GM23338 (cell line): ENCODE data around the gene MANBA. TPM values are rescaled to one million over a fixed set of nuclear protein-coding genes. Genes with fewer than 3 reads are reported as not detected.

Source experiments
- ATAC-seq: fragments of 200-7000 bp; cut with Tn5 transposase; 3 replicates; pipeline ENCODE4 v1.9.1; 2020
- DNase-seq: peaks from one replicate; pipeline ENCODE4 v3.0.0-alpha.2; 2015; ENCODE audit warnings: low spot score
- H2AFZ ChIP-seq: fragments of 200-600 bp; sonication (generic); 2 replicates; pipeline ENCODE4 v1.8.0; 2016; ENCODE audit warnings: antibody characterized with exemption, mild to moderate bottlenecking, moderate library complexity
- H3F3A ChIP-seq: fragments of 200-600 bp; sonication (generic); replicated peaks from 2 replicates; pipeline ENCODE4 v1.8.0; 2017; ENCODE audit warnings: antibody characterized with exemption, mixed run types, low read depth
- H3K27ac ChIP-seq: fragments of 200-600 bp; sonication (generic); 2 replicates; pipeline ENCODE4 v1.6.1; 2016; ENCODE audit warnings: low read depth
- H3K27me3 ChIP-seq: fragments of 200-600 bp; sonication (generic); 2 replicates; pipeline ENCODE4 v1.8.0; 2016; ENCODE audit warnings: mild to moderate bottlenecking, mixed run types, moderate library complexity; ENCODE audit not compliant: insufficient read depth
- H3K36me3 ChIP-seq: fragments of 200-600 bp; sonication (generic); 2 replicates; pipeline ENCODE4 v1.8.0; 2016; ENCODE audit warnings: mild to moderate bottlenecking; ENCODE audit not compliant: insufficient read depth
- H3K4me1 ChIP-seq: fragments of 200-600 bp; sonication (generic); 2 replicates; pipeline ENCODE4 v1.8.0; 2016; ENCODE audit warnings: mild to moderate bottlenecking, moderate library complexity; ENCODE audit not compliant: insufficient read depth
- H3K4me2 ChIP-seq: fragments of 200-600 bp; sonication (generic); 2 replicates; pipeline ENCODE4 v1.7.1; 2017; ENCODE audit warnings: mixed run types
- H3K4me3 ChIP-seq: fragments of 200-600 bp; sonication (generic); 2 replicates; pipeline ENCODE4 v1.6.1; 2016; ENCODE audit warnings: mixed run types
- H3K79me2 ChIP-seq: fragments of 200-600 bp; sonication (generic); replicated peaks from 2 replicates; pipeline ENCODE4 v1.8.0; 2017; ENCODE audit warnings: mild to moderate bottlenecking; ENCODE audit not compliant: insufficient read depth
- H3K9me2 ChIP-seq: fragments of 200-600 bp; sonication (generic); 2 replicates; pipeline ENCODE4 v1.8.0; 2017; ENCODE audit not compliant: insufficient read depth
- H4K20me1 ChIP-seq: fragments of 200-600 bp; sonication (generic); replicated peaks from 2 replicates; pipeline ENCODE4 v1.8.0; 2017; ENCODE audit warnings: mild to moderate bottlenecking; ENCODE audit not compliant: insufficient read depth
- H3K27ac Mint-ChIP-seq: 2 replicates; pipeline ENCODE4 v1.8.0; 2020; ENCODE audit warnings: inconsistent platforms, mild to moderate bottlenecking, moderate library complexity, mixed read lengths
- H3K27me3 Mint-ChIP-seq: 3 replicates; pipeline ENCODE4 v1.8.0; 2022; ENCODE audit warnings: low read depth, mild to moderate bottlenecking, moderate library complexity, mixed read lengths, inconsistent platforms; ENCODE audit not compliant: insufficient read depth, poor library complexity
- H3K36me3 Mint-ChIP-seq: 3 replicates; pipeline ENCODE4 v1.8.0; 2021; ENCODE audit warnings: low read depth, mild to moderate bottlenecking, inconsistent platforms, moderate library complexity, mixed read lengths
- H3K4me1 Mint-ChIP-seq: 3 replicates; pipeline ENCODE4 v1.8.0; 2020; ENCODE audit warnings: mild to moderate bottlenecking, inconsistent platforms, mixed read lengths
- H3K4me3 Mint-ChIP-seq: 3 replicates; pipeline ENCODE4 v1.8.0; 2021; ENCODE audit warnings: moderate library complexity, mild to moderate bottlenecking, inconsistent platforms, mixed read lengths
- H3K9me3 Mint-ChIP-seq: 3 replicates; pipeline ENCODE4 v1.8.0; 2020; ENCODE audit warnings: moderate library complexity, mild to moderate bottlenecking, inconsistent platforms, mixed read lengths
- CREB1 ChIP-seq: fragments of 250-450 bp; sonication (Bioruptor Pico); IDR thresholded peaks from 2 replicates; pipeline ENCODE4 v1.5.0; 2020; ENCODE audit warnings: low read depth, mild to moderate bottlenecking, moderate library complexity
- CTCF ChIP-seq, 2 experiments: fragments of 200-600 bp in 1 of 2; sonication (generic) in 1 of 2; conservative IDR thresholded peaks; 2 replicates each; pipeline versions ENCODE4 v1.5.1 to v1.6.1; 2016 to 2017; ENCODE audit warnings: antibody characterized with exemption in 2 of 2, low read depth in 2 of 2, mild to moderate bottlenecking in 2 of 2, moderate library complexity in 1 of 2
- ETS1 ChIP-seq: IDR thresholded peaks from 2 replicates; pipeline ENCODE4 v1.6.1; 2016; ENCODE audit warnings: antibody characterized with exemption
- EZH2 ChIP-seq: fragments of 200-600 bp; sonication (generic); IDR thresholded peaks from one replicate; pipeline ENCODE4 v1.8.0; 2017; ENCODE audit warnings: antibody characterized with exemption, mild to moderate bottlenecking, low read depth; ENCODE audit not compliant: unreplicated experiment
- EZH2phosphoT487 ChIP-seq: fragments of 200-600 bp; sonication (generic); IDR thresholded peaks from one replicate; pipeline ENCODE4 v1.8.1; 2018; ENCODE audit warnings: antibody characterized with exemption; ENCODE audit not compliant: unreplicated experiment
- JUNB ChIP-seq: IDR thresholded peaks from one replicate; pipeline ENCODE4 v1.6.1; 2016; ENCODE audit warnings: antibody characterized with exemption; ENCODE audit not compliant: unreplicated experiment
- POLR2AphosphoS5 ChIP-seq: IDR thresholded peaks from 2 replicates; pipeline ENCODE4 v1.6.1; 2016; ENCODE audit warnings: antibody characterized with exemption, low read depth
- REST ChIP-seq: IDR thresholded peaks from one replicate; pipeline ENCODE4 v1.6.1; 2018; ENCODE audit warnings: antibody characterized with exemption; ENCODE audit not compliant: unreplicated experiment
- STAT1 ChIP-seq: IDR thresholded peaks from one replicate; pipeline ENCODE4 v1.6.1; 2016; ENCODE audit warnings: antibody characterized with exemption; ENCODE audit not compliant: unreplicated experiment
- ZNF114 ChIP-seq: fragments of 250-450 bp; sonication (Bioruptor Pico); IDR thresholded peaks from 2 replicates; pipeline ENCODE4 v1.5.0; 2020; ENCODE audit warnings: mild to moderate bottlenecking, moderate library complexity
- ZNF331 ChIP-seq: fragments of 250-450 bp; sonication (Bioruptor Pico); IDR thresholded peaks from 2 replicates; pipeline ENCODE4 v1.5.0; 2020; ENCODE audit warnings: low read depth, mild to moderate bottlenecking, moderate library complexity
- ZNF462 ChIP-seq: fragments of 250-450 bp; sonication (Bioruptor Pico); IDR thresholded peaks from 2 replicates; pipeline ENCODE4 v1.5.0; 2020; ENCODE audit warnings: mild to moderate bottlenecking, moderate library complexity
- polyA plus RNA-seq: library from polyadenylated mRNA; unstranded; fragments of >200 nt; fragmentation: Nextera tagmentation; extraction: Ambion mirVana; gene quantifications from 2 replicates; pipeline ENCODE4 v1.2.1, GENCODE V29; 2016
- total RNA-seq: library from RNA; depleted of rRNA; stranded (reverse); fragments of >200 nt; shearing (Covaris generic); gene quantifications from 2 replicates; pipeline ENCODE4 v1.2.3, GENCODE V29; 2014

The MANBA gene
- total and polyA plus RNA-seq, 2 experiments from 2014 or later = 13.2 to 54.3 TPM

- Histone ChIP-seq H3K27me3 (no peaks in the 10 kb centered on the region), H2AFZ (no peak overlapping the region), H3F3A (no peaks in the 10 kb centered on the region), H3K79me2 (no peaks in the 10 kb centered on the region), H3K36me3 (peaks cover 4% of the 10 kb centered on the region; the same call in 1 of the 2 replicates), H3K4me3 (no peak overlapping the region), H3K4me2 (no peak overlapping the region), H3K27ac (no peak overlapping the region), H4K20me1 (no peaks in the 10 kb centered on the region; the same call in 1 of the 2 replicates), H3K9me2 (no peaks in the 10 kb centered on the region), H3K4me1 (no peaks in the 10 kb centered on the region)
- TF ChIP-seq EZH2 (no peak), STAT1 (no peak), EZH2phosphoT487 (no peak), POLR2AphosphoS5 (no peak), ZNF331 (CRISPR knock-in tag) (no peak), ZNF114 (CRISPR knock-in tag) (no peak), CTCF (conservative IDR thresholded peaks at IDR 0.05; ENCODE audit: low read depth in 2 of 2) (no peak), ETS1 (no peak), CREB1 (CRISPR knock-in tag) (no peak), REST (no peak), ZNF462 (CRISPR knock-in tag) (no peak), JUNB (no peak)
- Mint-ChIP-seq H3K9me3 (no peaks in the 10 kb centered on the region), H3K27ac (no peak overlapping the region; the same call in 1 of the 2 replicates), H3K4me1 (no peaks in the 10 kb centered on the region), H3K27me3 (no peaks in the 10 kb centered on the region), H3K36me3 (no peaks in the 10 kb centered on the region), H3K4me3 (no peak overlapping the region)
- no peak for DNase-seq
- ATAC-seq = no peak
Observed at GRCh38 chr4:102692474-102692873, 68.3 kb downstream of the MANBA start.
